GM12872 (cell line): ENCODE measurements around the gene ATG101.

Experiments used
- TF ChIP-seq, protein P1 (sequence below): IDR thresholded peaks from 3 replicates; pipeline ENCODE4 v1.5.1; 2011; ENCODE audit warnings: low read depth, mild to moderate bottlenecking, low read length, moderate library complexity; ENCODE audit not compliant: insufficient read depth

The ATG101 gene

DNA sequence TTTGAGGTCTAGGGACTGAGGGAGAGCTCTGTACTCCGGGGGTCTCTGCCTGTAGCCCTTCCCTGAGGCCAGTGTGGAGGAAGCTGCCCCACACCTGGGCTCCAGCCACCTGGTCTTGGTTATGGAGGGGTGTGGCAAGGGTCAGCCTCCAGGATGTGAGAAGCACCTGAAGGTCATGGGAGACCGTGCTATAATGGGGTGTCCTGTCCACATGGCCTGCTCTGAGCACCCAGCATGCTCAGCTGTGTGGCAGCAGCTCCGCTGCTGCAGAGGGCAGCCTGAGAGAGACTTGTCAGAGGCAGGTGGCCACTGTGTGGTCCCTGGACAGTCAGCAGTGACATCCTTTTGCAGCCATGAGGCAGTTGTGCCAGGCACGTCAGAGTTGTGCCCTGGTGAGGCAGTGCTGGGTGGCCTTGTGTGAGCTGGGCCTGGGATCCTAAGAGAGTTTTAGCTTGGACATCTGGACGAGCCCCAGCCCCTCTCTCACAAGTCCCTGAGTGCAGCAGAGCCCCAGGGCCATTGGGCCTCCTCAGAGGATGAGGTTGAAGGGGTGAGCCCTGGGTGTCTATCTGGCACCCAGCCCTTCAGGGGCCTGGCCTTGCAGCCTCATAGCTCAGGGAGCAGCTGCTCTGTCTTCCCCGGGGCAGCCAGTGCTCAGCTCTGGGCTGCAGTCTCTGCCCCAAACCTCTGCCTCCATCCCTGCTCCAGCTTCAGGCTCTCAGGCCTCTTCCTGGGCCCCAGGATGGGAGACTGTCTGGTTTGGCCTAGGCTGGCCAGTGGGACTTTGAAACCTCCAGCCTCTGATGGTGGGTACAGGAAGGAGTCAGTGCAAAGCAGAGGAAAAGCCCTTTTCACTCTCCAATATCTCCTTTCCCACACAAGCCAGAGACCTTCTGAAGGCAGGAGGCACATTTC is 7.4 kb upstream of the ATG101 start:
- TF ChIP-seq, protein P1, sequence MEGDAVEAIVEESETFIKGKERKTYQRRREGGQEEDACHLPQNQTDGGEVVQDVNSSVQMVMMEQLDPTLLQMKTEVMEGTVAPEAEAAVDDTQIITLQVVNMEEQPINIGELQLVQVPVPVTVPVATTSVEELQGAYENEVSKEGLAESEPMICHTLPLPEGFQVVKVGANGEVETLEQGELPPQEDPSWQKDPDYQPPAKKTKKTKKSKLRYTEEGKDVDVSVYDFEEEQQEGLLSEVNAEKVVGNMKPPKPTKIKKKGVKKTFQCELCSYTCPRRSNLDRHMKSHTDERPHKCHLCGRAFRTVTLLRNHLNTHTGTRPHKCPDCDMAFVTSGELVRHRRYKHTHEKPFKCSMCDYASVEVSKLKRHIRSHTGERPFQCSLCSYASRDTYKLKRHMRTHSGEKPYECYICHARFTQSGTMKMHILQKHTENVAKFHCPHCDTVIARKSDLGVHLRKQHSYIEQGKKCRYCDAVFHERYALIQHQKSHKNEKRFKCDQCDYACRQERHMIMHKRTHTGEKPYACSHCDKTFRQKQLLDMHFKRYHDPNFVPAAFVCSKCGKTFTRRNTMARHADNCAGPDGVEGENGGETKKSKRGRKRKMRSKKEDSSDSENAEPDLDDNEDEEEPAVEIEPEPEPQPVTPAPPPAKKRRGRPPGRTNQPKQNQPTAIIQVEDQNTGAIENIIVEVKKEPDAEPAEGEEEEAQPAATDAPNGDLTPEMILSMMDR = no peak

DNA sequence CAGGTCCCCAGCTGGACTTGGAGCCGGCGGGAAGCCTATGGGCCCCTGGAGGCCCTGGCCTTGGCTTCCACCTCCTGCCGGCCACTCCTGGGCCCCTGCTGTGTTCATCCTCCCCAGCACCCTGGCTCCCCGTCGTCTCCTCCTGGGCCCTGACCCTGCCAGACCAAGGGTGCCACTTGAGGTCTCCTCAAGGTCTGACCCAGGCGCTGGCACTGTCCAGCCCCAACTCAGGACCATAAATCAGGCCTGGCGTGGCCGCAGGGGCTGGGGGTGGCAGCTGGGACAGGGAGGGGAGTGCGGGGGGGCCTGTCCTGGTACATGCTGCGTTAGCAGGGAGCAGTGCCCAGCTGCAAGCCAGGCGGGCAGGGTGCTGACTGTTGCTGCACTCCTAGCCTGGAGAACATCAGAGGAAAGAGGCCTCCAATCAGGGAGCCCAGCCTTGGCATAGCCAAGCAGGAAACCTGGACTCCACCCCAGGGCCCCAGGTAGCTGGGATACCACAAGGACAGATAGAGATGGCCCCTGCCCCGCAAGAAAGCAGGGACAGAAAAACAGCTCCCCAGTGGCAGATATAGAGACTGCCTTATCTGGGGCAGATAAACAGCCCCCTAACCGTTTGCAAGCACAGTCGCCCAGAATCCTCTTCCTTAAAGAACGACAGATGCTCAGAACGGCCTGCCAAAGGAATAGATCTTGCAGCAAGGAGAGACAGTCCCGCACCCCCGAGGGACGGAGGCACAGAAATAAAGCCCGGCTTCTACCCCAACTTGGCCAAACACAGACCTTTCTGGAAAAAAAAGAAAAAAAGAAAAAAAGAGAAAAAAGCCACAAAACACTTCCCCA is 6.5 kb upstream of the ATG101 start:
- TF ChIP-seq, protein P1 = no peak

DNA sequence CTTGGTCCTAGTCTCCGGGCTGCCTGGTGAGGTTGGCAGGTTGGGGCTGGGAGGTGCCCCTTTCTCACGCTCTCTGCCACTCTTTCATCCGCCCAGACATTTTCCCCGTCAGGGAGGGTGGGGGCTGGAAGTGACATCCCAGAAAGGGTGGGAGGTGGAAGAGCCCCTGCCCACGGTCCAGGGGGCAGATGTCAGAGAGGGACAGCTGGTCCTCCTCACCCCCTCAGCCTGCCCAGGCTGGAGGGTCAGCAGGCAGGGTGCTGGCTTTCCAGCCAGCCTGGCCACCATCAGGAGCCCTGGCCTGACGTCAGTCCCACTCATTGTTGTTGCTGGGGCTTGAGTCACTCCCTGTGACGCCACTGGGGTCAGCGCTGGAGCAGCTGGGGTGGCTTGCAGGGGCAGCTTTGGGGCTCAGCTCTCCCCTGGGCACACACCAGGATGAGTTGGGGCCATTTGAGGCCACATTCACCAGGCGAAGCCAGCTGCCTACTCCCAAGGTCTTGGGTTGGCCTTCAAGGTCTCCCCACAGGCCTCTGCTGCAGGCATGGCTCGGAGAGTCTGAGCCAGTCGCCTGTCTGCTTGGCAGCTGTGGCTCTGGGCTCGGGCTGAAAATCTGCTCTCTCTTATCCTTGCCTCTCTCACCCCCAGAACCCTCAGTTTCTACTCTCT is 5.7 kb upstream of the ATG101 start:
- TF ChIP-seq, protein P1 = no peak

DNA sequence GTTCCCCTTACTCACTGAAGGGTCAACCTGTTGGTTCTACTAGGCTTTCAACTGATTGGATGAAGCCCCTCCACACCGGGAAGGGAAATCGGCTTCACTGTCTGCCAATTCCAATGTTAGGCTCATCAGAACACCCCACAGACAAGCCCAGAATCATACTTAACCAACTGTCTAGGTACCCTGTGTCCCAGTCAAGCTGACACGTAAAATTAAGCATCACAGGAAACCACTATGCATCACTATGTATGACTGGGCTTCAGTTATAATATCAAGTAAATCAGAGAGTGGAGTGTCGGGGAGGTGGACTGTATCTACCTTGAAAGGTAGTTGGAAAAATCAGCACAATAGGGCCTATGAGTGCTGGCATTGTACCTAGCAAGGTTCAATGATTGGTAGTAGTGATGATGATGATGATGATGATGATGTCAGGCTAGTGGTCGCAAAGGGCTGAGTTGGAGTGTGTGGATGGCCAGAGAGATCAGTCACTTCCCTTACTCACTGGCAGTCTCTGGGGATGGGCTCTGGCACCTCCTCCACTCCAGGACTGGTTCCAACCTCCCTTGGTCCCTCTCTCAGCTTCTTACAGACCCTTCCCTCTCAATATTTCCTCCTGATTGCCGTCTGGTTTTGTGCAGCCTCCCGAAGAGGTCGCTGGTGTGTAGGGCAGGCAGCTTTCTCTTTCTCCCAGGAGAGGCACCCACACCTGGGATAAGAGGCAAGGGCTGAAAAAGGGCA is 3.3 kb upstream of the ATG101 start:
- TF ChIP-seq, protein P1 = no peak

DNA sequence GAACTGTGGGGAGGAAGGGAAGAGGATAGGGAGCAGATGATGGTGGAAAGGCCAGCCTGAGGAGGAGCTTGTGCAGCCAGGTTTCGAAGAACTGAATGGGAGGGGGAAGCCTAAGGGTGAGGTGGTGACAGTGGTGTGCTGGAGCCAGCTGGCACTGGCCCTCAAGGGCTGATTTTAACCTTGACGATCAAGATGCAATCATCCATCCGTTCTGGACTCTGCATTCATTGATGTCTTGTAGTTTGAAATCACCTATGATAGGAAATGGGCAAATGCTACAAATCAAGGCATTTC is 2.8 kb upstream of the ATG101 start:
- TF ChIP-seq, protein P1 = no peak

DNA sequence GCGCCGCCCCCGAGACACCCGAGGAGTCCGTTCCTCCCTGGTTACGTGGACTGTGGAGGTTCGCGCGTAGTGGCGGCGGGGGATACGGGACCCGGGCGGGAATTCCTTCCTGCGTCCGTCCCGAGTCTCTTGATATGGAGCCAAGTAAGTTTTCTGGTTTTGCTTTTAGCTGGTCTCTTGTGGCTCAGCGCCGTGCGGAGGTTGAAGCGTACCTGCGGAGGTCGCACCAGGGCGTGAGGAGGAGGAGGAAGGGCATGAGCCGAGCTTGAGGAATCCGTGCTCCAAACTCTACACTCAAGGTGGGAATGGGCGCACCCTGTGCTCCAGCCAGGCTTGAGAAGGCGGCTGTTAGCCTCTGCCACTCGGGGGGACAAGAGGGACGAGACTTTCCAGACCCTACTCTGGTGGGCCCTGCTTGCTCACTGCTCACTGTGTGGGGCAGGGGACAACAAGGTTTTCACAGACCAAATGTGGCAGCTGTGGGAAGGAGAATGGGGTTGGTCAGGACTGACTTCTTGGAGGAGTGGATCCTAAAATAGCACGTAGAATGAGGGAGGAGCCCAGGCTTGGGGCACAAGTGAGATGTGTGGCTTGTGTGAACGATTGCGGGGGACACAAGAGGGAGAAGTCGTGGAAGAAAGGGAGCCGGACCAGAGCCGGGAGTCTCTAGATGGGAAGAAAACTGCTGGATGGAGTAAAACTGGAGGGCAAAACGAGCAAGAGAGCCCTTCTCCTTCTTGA is 577 bp downstream of the ATG101 start:
- TF ChIP-seq, protein P1 = no peak
